ENCODE results near the gene TGOLN2.

GRCh38 chr2:85368921-85369320, 41.1 kb upstream of the TGOLN2 start:
- TF ChIP-seq POLR2A (IDR thresholded peaks at IDR 0.05; ENCODE audit: low read length), result no peak
- no peak for TF ChIP-seq GATA1 (IDR thresholded peaks at IDR 0.05; ENCODE audit: low read depth, low read length)

All from erythroblast (primary cell).